K562 (cell line): ENCODE results near the gene SNX12. TPM values are rescaled to one million over a fixed set of nuclear protein-coding genes. Genes with fewer than 3 reads are reported as not detected.

Source experiments
- ATAC-seq: fragments of 200-7000 bp; cut with Tn5 transposase; 3 replicates; pipeline ENCODE4 v1.9.1; 2020; ENCODE audit warnings: moderate library complexity
- BruUV-seq: library from RNA; stranded (reverse); fragments of 400-500 nt; replicated peaks from 2 replicates; lab custom pipeline; 2021; lab: Mats Ljungman, UMichigan
- CTCF ChIA-PET: fragments of 300-600 bp; formaldehyde crosslinking; extraction: SDS; loops from one replicate; lab custom pipeline; 2021; ENCODE audit warnings: low intra/inter-chr PET ratio; lab: Yijun Ruan, JAX
- POLR2A ChIA-PET: fragments of 300-600, 350-650 bp; sonication (Branson Sonifier 250); formaldehyde crosslinking; extraction: SDS; loops from one replicate; lab custom pipeline; 2021; ENCODE audit warnings: antibody characterized with exemption, inconsistent platforms; lab: Yijun Ruan, JAX
- DNase-seq, 4 experiments: peaks; one replicate each; pipeline versions ENCODE4 v3.0.0 to v3.0.0-alpha.2; 2011 to 2018; ENCODE audit warnings: low spot score in 3 of 4, mixed read lengths in 3 of 4; ENCODE audit errors: extremely low read depth in 1 of 4
- FAIRE-seq: peaks from 2 replicates; lab custom pipeline; 2011; peaks lifted over from hg19 to GRCh38; lab: Jason Lieb, UNC
- H2AFZ ChIP-seq: 2 replicates; pipeline ENCODE4 v1.6.0; 2011; ENCODE audit warnings: low read depth, low read length, control low read depth, inconsistent platforms
- H3K27ac ChIP-seq: fragments of 200-600 bp; 3 replicates; pipeline ENCODE4 v1.8.0; 2011; ENCODE audit warnings: low read depth, mild to moderate bottlenecking, control low read depth, inconsistent platforms, low read length, moderate library complexity, mixed read lengths; ENCODE audit errors: extremely low read depth
- H3K27me3 ChIP-seq, 2 experiments: fragments of 300-600 bp in 1 of 2; 2 replicates in 1 of 2; 3 replicates in 1 of 2; pipeline versions ENCODE4 v1.6.0 to v1.8.0; 2011; ENCODE audit warnings: inconsistent platforms in 2 of 2, low read length in 2 of 2, mild to moderate bottlenecking in 1 of 2, mixed read lengths in 1 of 2, moderate library complexity in 1 of 2; ENCODE audit not compliant: control insufficient read depth in 2 of 2, insufficient read depth in 2 of 2
- H3K36me3 ChIP-seq: fragments of 300-600 bp; 3 replicates; pipeline ENCODE4 v1.8.0; 2011; ENCODE audit warnings: mild to moderate bottlenecking, low read length, inconsistent platforms; ENCODE audit not compliant: control insufficient read depth, insufficient read depth
- H3K4me1 ChIP-seq, 2 experiments: fragments of 200-600 bp in 1 of 2; replicated peaks in 1 of 2; 2 replicates in 1 of 2; 3 replicates in 1 of 2; pipeline versions ENCODE4 v1.5.1 to v1.8.0; 2011; ENCODE audit warnings: inconsistent platforms in 2 of 2, low read length in 2 of 2, mild to moderate bottlenecking in 1 of 2, mixed read lengths in 1 of 2, moderate library complexity in 1 of 2; ENCODE audit not compliant: control insufficient read depth in 2 of 2, insufficient read depth in 2 of 2
- H3K4me2 ChIP-seq: 2 replicates; pipeline ENCODE4 v1.6.1; 2011; ENCODE audit warnings: low read length, control low read depth, inconsistent platforms, mixed read lengths; ENCODE audit not compliant: insufficient read depth
- H3K4me3 ChIP-seq: fragments of 200-600 bp; sonication (generic), shearing (Covaris generic); 2 replicates; pipeline ENCODE4 v1.5.1; 2016; ENCODE audit warnings: control low read depth, inconsistent platforms
- H3K79me2 ChIP-seq: fragments of 200-600 bp; 3 replicates; pipeline ENCODE4 v1.8.0; 2011; ENCODE audit warnings: low read length, inconsistent platforms; ENCODE audit not compliant: control insufficient read depth, insufficient read depth
- H3K9ac ChIP-seq, 2 experiments: 2 replicates each; pipeline versions ENCODE4 v1.6.0 to v1.6.1; 2011; ENCODE audit warnings: low read depth in 2 of 2, low read length in 2 of 2, control low read depth in 1 of 2, inconsistent platforms in 1 of 2, mild to moderate bottlenecking in 1 of 2, mixed read lengths in 1 of 2; ENCODE audit not compliant: insufficient read depth in 1 of 2
- H3K9me1 ChIP-seq: one replicate; pipeline ENCODE4 v1.6.0; 2011; ENCODE audit warnings: inconsistent platforms, mild to moderate bottlenecking, low read length, moderate library complexity; ENCODE audit not compliant: control insufficient read depth, insufficient read depth
- H3K9me3 ChIP-seq: replicated peaks from 2 replicates; pipeline ENCODE4 v1.5.1; 2011; ENCODE audit warnings: low read depth, low read length, inconsistent platforms; ENCODE audit not compliant: control insufficient read depth, insufficient read depth
- H4K20me1 ChIP-seq: replicated peaks from 2 replicates; pipeline ENCODE4 v1.6.1; 2011; ENCODE audit warnings: low read length, inconsistent platforms, mixed read lengths; ENCODE audit not compliant: control insufficient read depth, insufficient read depth
- DMBX1 ChIP-seq: fragments of 250-450 bp; sonication (Bioruptor Pico); IDR thresholded peaks from 2 replicates; pipeline ENCODE4 v1.8.0; 2022; ENCODE audit warnings: inconsistent platforms, mild to moderate bottlenecking, moderate library complexity, borderline replicate concordance
- ZBTB40 ChIP-seq, 2 experiments: fragments of 450-650 bp in 1 of 2; sonication (generic) in 1 of 2; formaldehyde crosslinking in 1 of 2; IDR thresholded peaks; 2 replicates each; pipeline versions ENCODE4 v1.7.1 to v1.9.0; 2016 to 2022; ENCODE audit warnings: inconsistent platforms in 1 of 2, mild to moderate bottlenecking in 1 of 2, missing genetic modification reagents in 1 of 2
- WGBS: fragments of 100-300 bp; shearing (Covaris generic); methylation state at CpG from one replicate; pipeline ENCODE4 v1.1.6; 2016; ENCODE audit warnings: low coverage, mixed read lengths; ENCODE audit not compliant: insufficient coverage; ENCODE audit errors: missing lambda C conversion rate; 5-methylcytosine and 5-hydroxymethylcytosine counted together
- in situ Hi-C: fragments of 300-500 bp; cut with MboI; formaldehyde crosslinking; loops from 4 replicates; pipeline ENCODE4 v1.15.0; 2018; ENCODE audit warnings: inconsistent platforms, mixed read lengths
- intact Hi-C: fragments of 100-400 bp; cut with micrococcal nuclease; formaldehyde crosslinking; loops from 2 replicates; pipeline ENCODE4 v1.14.2; 2022
- polyA plus RNA-seq, 8 experiments: library from polyadenylated mRNA; depleted of rRNA in 4 of 8; stranded (reverse) in 5 of 8; unstranded in 3 of 8; fragments of >200 nt; fragmentation: Nextera tagmentation in 2 of 8; fragmentation: Illumina TruSeq in 1 of 8; extraction: Ambion mirVana in 2 of 8; extraction: Trizol in 1 of 8; gene quantifications; 2 replicates each; pipeline versions ENCODE4 v1.2.1 to v1.2.3, GENCODE V29; 2011 to 2014; ENCODE audit warnings: inconsistent platforms in 1 of 8, missing spikeins in 1 of 8
- total RNA-seq, 7 experiments: library from RNA; depleted of rRNA in 6 of 7; stranded (reverse); fragments of >200 nt in 6 of 7; fragmentation: Illumina TruSeq in 2 of 7; extraction: Trizol in 2 of 7; gene quantifications; 2 replicates each; pipeline versions ENCODE4 v1.2.1 to v1.2.3, GENCODE V29; 2011 to 2021; ENCODE audit warnings: low replicate concordance in 1 of 7

The SNX12 gene
- total and polyA plus RNA-seq, 9 of the 15 experiments (the other 6 are each of a cell fraction or from before 2014, with no cell fraction given): 12.7 to 50.3 (median 37.1) TPM

GRCh38 chrX:71107245-71107644 lies 39.1 kb upstream of the SNX12 start:
- H3K79me2 ChIP-seq: peaks cover 24% of the 10 kb centered on the region; the same call in 2 of the 3 replicates
- peak overlapping the region; percentile 50; the same call in 1 of the 2 replicates for H3K4me2 ChIP-seq
- H3K9ac ChIP-seq: peak overlapping the region in 1 of 2 experiments; percentile 35; a peak in 2 of 4 replicates
- H3K9me1 ChIP-seq: no peaks in the 10 kb centered on the region
- no peak overlapping the region for H2AFZ ChIP-seq
- 25% methylated on average over 3 of the region's 4 CpGs for WGBS
- CTCF ChIA-PET: no interaction called here
- peak overlapping the region; percentile 58; the same call in 1 of the 3 replicates for H3K27ac ChIP-seq
- FAIRE-seq: no peak
- H3K9me3 ChIP-seq: no peaks in the 10 kb centered on the region
- POLR2A ChIA-PET: no interaction called here
- no TSS peak for BruUV-seq
- no peak for ATAC-seq
- intact Hi-C loops (no loop called here), in situ Hi-C loops (no loop called here)
- H3K4me3 ChIP-seq: no peak overlapping the region
- no peaks in the 10 kb centered on the region for H3K27me3 ChIP-seq
- peaks cover 45 to 76% of the 10 kb centered on the region in 2 experiments for H3K4me1 ChIP-seq
- DNase-seq: no peak
- H4K20me1 ChIP-seq: no peaks in the 10 kb centered on the region
- H3K36me3 ChIP-seq: no peaks in the 10 kb centered on the region
- TF ChIP-seq DMBX1 (CRISPR knock-in tag): no peak
- peak; percentile 94 for TF ChIP-seq ZBTB40 (IDR thresholded peaks at IDR 0.05)
- no peak; the same call in 1 of the 2 replicates for TF ChIP-seq ZBTB40 (CRISPR knock-in tag; IDR thresholded peaks at IDR 0.05)
- TF ChIP-seq, all 486 proteins: peak for 1
